HepG2 (cell line): ENCODE measurements around the gene C11orf68. TPM values are rescaled to one million over a fixed set of nuclear protein-coding genes. Genes with fewer than 3 reads are reported as not detected.
A peak's percentile ranks its signal among the peaks of the same experiment; 100 is the strongest.

Experiments used
- ARHGAP35 ChIP-seq: sonication (generic); formaldehyde crosslinking; IDR thresholded peaks from 2 replicates; pipeline ENCODE4 v1.9.0; 2022; ENCODE audit warnings: mild to moderate bottlenecking, inconsistent platforms, moderate library complexity, missing genetic modification reagents, borderline replicate concordance
- CREM ChIP-seq, 2 experiments: sonication (generic) in 1 of 2; formaldehyde crosslinking in 1 of 2; IDR thresholded peaks; 2 replicates each; pipeline versions ENCODE4 v1.4.0 to v1.6.1; 2016 to 2020; ENCODE audit warnings: antibody characterized with exemption in 1 of 2, mild to moderate bottlenecking in 1 of 2, missing genetic modification reagents in 1 of 2
- EEA1 ChIP-seq: sonication (generic); formaldehyde crosslinking; IDR thresholded peaks from 2 replicates; pipeline ENCODE4 v1.5.1; 2020; ENCODE audit warnings: mild to moderate bottlenecking, missing genetic modification reagents, borderline replicate concordance
- GTF2F1 ChIP-seq: fragments of 150-350 bp; IDR thresholded peaks from 2 replicates; pipeline ENCODE4 v1.6.1; 2014; ENCODE audit warnings: low read length
- HNRNPH1 ChIP-seq: fragments of 200-400 bp; formaldehyde crosslinking; optimal IDR thresholded peaks from 2 replicates; pipeline ENCODE3; 2017; ENCODE audit warnings: mild to moderate bottlenecking, low read depth, low read length
- KLF15 ChIP-seq: sonication (generic); formaldehyde crosslinking; IDR thresholded peaks from 2 replicates; pipeline ENCODE4 v1.8.1; 2023; ENCODE audit warnings: borderline replicate concordance, mild to moderate bottlenecking, inconsistent platforms, missing genetic modification reagents, mixed read lengths
- PAX8 ChIP-seq: sonication (generic); formaldehyde crosslinking; IDR thresholded peaks from 2 replicates; pipeline ENCODE4 v1.8.0; 2022; ENCODE audit warnings: mild to moderate bottlenecking, missing genetic modification reagents, borderline replicate concordance
- POGZ ChIP-seq: sonication (generic); formaldehyde crosslinking; IDR thresholded peaks from 2 replicates; pipeline ENCODE4 v1.4.0; 2020; ENCODE audit warnings: mild to moderate bottlenecking, missing genetic modification reagents
- ZNF12 ChIP-seq: sonication (generic); formaldehyde crosslinking; IDR thresholded peaks from 2 replicates; pipeline ENCODE4 v1.5.0; 2020; ENCODE audit warnings: missing genetic modification reagents
- ZNF232 ChIP-seq: sonication (generic); formaldehyde crosslinking; IDR thresholded peaks from 2 replicates; pipeline ENCODE4 v1.4.0; 2020; ENCODE audit warnings: missing genetic modification reagents, borderline replicate concordance
- ZNF441 ChIP-seq: sonication (generic); formaldehyde crosslinking; IDR thresholded peaks from 2 replicates; pipeline ENCODE4 v1.7.0; 2021; ENCODE audit warnings: missing genetic modification reagents, borderline replicate concordance
- polyA plus RNA-seq, 8 experiments: library from polyadenylated mRNA; depleted of rRNA in 3 of 8; stranded (reverse) in 7 of 8; unstranded in 1 of 8; fragments of >200 nt; fragmentation: Illumina TruSeq in 4 of 8; extraction: Trizol in 4 of 8; gene quantifications; 2 replicates each; pipeline versions ENCODE4 v1.2.1 to v1.2.3, GENCODE V29; 2011 to 2016; ENCODE audit warnings: low read depth in 4 of 8, missing spikeins in 1 of 8, mixed read lengths in 1 of 8; ENCODE audit not compliant: insufficient read depth in 1 of 8
- total RNA-seq, 5 experiments: library from RNA; depleted of rRNA; stranded (reverse); fragments of >200 nt; fragmentation: Illumina TruSeq; extraction: Trizol; gene quantifications; 2 replicates each; pipeline ENCODE4 v1.2.3, GENCODE V29; 2016; ENCODE audit warnings: low read depth in 1 of 5
- TF ChIP-seq, protein P1 (sequence below): sonication (generic); formaldehyde crosslinking; IDR thresholded peaks from 2 replicates; pipeline ENCODE4 v1.5.1; 2020; ENCODE audit warnings: missing genetic modification reagents, mild to moderate bottlenecking, borderline replicate concordance
- TF ChIP-seq, protein P2 (sequence below): sonication (generic); formaldehyde crosslinking; IDR thresholded peaks from 2 replicates; pipeline ENCODE4 v1.4.0; 2020; ENCODE audit warnings: missing genetic modification reagents, borderline replicate concordance
- TF ChIP-seq, protein P3 (sequence below): sonication (generic); formaldehyde crosslinking; IDR thresholded peaks from 2 replicates; pipeline ENCODE4; 2020; ENCODE audit warnings: missing genetic modification reagents, mild to moderate bottlenecking, borderline replicate concordance
- TF ChIP-seq, protein P4 (sequence below): sonication (generic); formaldehyde crosslinking; IDR thresholded peaks from 2 replicates; pipeline ENCODE4 v1.8.1; 2023; ENCODE audit warnings: mild to moderate bottlenecking, missing genetic modification reagents

C11orf68 gene
- total and polyA plus RNA-seq, 2 of the 13 experiments (the other 11 are each of a cell fraction or from before 2014, with no cell fraction given) = 8.4 to 28.3 TPM

DNA sequence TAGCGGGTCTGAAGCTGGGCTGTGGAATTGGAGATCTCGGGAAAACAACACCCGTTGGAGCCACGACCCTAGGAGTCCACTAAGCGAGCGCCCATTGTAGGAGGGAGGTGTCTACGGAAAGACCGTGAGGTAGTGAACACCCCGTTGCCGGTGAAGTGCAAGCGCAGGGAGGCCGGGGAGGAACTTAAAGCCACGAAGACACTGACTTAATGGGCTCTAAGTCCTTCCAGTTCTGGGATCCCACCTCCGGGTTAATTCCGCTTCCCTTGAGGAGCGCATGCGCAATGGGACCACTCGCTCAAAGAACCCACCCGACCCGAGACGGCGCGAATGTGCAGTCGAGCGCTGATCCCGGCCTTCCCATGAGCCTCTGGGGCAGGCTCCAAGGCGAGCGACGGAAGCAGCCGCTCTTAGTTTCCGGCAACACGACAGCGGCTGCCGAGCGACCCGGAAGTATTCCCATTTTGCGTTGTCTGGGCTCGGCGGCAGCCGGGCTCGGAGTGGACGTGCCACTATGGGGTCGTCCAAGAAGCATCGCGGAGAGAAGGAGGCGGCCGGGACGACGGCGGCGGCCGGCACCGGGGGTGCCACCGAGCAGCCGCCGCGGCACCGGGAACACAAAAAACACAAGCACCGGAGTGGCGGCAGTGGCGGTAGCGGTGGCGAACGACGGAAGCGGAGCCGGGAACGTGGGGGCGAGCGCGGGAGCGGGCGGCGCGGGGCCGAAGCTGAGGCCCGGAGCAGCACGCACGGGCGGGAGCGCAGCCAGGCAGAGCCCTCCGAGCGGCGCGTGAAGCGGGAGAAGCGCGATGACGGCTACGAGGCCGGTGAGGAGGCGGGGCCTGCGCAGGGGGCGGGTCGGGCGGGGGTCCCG lies 42.6 kb upstream of the C11orf68 start, which contains the start of gene SART1 (continued):
- TF ChIP-seq, protein P1, sequence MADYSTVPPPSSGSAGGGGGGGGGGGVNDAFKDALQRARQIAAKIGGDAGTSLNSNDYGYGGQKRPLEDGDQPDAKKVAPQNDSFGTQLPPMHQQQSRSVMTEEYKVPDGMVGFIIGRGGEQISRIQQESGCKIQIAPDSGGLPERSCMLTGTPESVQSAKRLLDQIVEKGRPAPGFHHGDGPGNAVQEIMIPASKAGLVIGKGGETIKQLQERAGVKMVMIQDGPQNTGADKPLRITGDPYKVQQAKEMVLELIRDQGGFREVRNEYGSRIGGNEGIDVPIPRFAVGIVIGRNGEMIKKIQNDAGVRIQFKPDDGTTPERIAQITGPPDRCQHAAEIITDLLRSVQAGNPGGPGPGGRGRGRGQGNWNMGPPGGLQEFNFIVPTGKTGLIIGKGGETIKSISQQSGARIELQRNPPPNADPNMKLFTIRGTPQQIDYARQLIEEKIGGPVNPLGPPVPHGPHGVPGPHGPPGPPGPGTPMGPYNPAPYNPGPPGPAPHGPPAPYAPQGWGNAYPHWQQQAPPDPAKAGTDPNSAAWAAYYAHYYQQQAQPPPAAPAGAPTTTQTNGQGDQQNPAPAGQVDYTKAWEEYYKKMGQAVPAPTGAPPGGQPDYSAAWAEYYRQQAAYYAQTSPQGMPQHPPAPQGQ (CRISPR knock-in tag) = no peak
- TF ChIP-seq GTF2F1 = no peak
- no peak for TF ChIP-seq ZNF232 (CRISPR knock-in tag)
- TF ChIP-seq PAX8 = no peak
- peak; percentile 90 for TF ChIP-seq CREM (IDR thresholded peaks at IDR 0.05)
- no peak for TF ChIP-seq CREM (CRISPR knock-in tag; IDR thresholded peaks at IDR 0.05)
- TF ChIP-seq ZNF441 (CRISPR knock-in tag) = peak; percentile 54
- no peak; the same call in 1 of the 2 replicates for TF ChIP-seq ZNF12
- TF ChIP-seq, protein P2, sequence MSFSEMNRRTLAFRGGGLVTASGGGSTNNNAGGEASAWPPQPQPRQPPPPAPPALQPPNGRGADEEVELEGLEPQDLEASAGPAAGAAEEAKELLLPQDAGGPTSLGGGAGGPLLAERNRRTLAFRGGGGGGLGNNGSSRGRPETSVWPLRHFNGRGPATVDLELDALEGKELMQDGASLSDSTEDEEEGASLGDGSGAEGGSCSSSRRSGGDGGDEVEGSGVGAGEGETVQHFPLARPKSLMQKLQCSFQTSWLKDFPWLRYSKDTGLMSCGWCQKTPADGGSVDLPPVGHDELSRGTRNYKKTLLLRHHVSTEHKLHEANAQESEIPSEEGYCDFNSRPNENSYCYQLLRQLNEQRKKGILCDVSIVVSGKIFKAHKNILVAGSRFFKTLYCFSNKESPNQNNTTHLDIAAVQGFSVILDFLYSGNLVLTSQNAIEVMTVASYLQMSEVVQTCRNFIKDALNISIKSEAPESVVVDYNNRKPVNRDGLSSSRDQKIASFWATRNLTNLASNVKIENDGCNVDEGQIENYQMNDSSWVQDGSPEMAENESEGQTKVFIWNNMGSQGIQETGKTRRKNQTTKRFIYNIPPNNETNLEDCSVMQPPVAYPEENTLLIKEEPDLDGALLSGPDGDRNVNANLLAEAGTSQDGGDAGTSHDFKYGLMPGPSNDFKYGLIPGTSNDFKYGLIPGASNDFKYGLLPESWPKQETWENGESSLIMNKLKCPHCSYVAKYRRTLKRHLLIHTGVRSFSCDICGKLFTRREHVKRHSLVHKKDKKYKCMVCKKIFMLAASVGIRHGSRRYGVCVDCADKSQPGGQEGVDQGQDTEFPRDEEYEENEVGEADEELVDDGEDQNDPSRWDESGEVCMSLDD (CRISPR knock-in tag) = no peak
- TF ChIP-seq, protein P3, sequence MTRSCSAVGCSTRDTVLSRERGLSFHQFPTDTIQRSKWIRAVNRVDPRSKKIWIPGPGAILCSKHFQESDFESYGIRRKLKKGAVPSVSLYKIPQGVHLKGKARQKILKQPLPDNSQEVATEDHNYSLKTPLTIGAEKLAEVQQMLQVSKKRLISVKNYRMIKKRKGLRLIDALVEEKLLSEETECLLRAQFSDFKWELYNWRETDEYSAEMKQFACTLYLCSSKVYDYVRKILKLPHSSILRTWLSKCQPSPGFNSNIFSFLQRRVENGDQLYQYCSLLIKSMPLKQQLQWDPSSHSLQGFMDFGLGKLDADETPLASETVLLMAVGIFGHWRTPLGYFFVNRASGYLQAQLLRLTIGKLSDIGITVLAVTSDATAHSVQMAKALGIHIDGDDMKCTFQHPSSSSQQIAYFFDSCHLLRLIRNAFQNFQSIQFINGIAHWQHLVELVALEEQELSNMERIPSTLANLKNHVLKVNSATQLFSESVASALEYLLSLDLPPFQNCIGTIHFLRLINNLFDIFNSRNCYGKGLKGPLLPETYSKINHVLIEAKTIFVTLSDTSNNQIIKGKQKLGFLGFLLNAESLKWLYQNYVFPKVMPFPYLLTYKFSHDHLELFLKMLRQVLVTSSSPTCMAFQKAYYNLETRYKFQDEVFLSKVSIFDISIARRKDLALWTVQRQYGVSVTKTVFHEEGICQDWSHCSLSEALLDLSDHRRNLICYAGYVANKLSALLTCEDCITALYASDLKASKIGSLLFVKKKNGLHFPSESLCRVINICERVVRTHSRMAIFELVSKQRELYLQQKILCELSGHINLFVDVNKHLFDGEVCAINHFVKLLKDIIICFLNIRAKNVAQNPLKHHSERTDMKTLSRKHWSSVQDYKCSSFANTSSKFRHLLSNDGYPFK (CRISPR knock-in tag) = peak; percentile 75; the same call in 1 of the 2 replicates
- no peak for TF ChIP-seq HNRNPH1
- TF ChIP-seq, protein P4, sequence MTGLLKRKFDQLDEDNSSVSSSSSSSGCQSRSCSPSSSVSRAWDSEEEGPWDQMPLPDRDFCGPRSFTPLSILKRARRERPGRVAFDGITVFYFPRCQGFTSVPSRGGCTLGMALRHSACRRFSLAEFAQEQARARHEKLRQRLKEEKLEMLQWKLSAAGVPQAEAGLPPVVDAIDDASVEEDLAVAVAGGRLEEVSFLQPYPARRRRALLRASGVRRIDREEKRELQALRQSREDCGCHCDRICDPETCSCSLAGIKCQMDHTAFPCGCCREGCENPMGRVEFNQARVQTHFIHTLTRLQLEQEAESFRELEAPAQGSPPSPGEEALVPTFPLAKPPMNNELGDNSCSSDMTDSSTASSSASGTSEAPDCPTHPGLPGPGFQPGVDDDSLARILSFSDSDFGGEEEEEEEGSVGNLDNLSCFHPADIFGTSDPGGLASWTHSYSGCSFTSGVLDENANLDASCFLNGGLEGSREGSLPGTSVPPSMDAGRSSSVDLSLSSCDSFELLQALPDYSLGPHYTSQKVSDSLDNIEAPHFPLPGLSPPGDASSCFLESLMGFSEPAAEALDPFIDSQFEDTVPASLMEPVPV (CRISPR knock-in tag) = peak; percentile 78
- TF ChIP-seq POGZ = peak; percentile 64
- TF ChIP-seq KLF15 = no peak
- no peak for TF ChIP-seq ARHGAP35 (CRISPR knock-in tag)
- peak; percentile 69; the same call in 1 of the 2 replicates for TF ChIP-seq EEA1 (CRISPR knock-in tag)
